HepG2 (cell line): ENCODE data around the gene SUOX. TPM values are rescaled to one million over a fixed set of nuclear protein-coding genes. Genes with fewer than 3 reads are reported as not detected.

Experiments used
- ATAC-seq: fragments of 200-7000 bp; cut with Tn5 transposase; 3 replicates; pipeline ENCODE4 v1.9.1; 2020; ENCODE audit warnings: mild to moderate bottlenecking, moderate library complexity
- BruUV-seq: library from RNA; stranded (reverse); fragments of 400-500 nt; replicated peaks from 2 replicates; lab custom pipeline; 2021; lab: Mats Ljungman, UMichigan
- CTCF ChIA-PET: fragments of 300-600 bp; formaldehyde crosslinking; extraction: SDS; loops from one replicate; lab custom pipeline; 2021; ENCODE audit warnings: low total read pairs, inconsistent platforms, low intra/inter-chr PET ratio; lab: Yijun Ruan, JAX
- POLR2A ChIA-PET: fragments of 350-600 bp; sonication (Branson Sonifier 250); formaldehyde crosslinking; loops from one replicate; lab custom pipeline; 2020; ENCODE audit warnings: antibody characterized with exemption, inconsistent platforms; lab: Yijun Ruan, JAX
- DNase-seq: peaks from one replicate; pipeline ENCODE4 v3.0.0-alpha.2; 2015; ENCODE audit warnings: low spot score
- FAIRE-seq: peaks from 3 replicates; lab custom pipeline; 2011; peaks lifted over from hg19 to GRCh38; lab: Jason Lieb, UNC
- H2AFZ ChIP-seq: one replicate; pipeline ENCODE4 v1.6.1; 2011; ENCODE audit warnings: low read length, inconsistent platforms
- H3K27ac ChIP-seq: fragments of 300-600 bp; 3 replicates; pipeline ENCODE4 v1.8.0; 2011; ENCODE audit warnings: mixed run types, mild to moderate bottlenecking, mixed read lengths, low read length, inconsistent platforms; ENCODE audit not compliant: insufficient read depth; ENCODE audit errors: extremely low read length
- H3K27me3 ChIP-seq, 2 experiments: fragments of 200-600 bp in 1 of 2; 2 replicates in 1 of 2; 3 replicates in 1 of 2; pipeline versions ENCODE4 v1.6.0 to v1.8.0; 2011; ENCODE audit warnings: low read length in 2 of 2, mild to moderate bottlenecking in 2 of 2, moderate library complexity in 2 of 2, inconsistent platforms in 1 of 2; ENCODE audit not compliant: insufficient read depth in 2 of 2, control insufficient read depth in 1 of 2
- H3K36me3 ChIP-seq, 2 experiments: fragments of 200-600 bp in 1 of 2; replicated peaks in 1 of 2; 2 replicates in 1 of 2; 3 replicates in 1 of 2; pipeline versions ENCODE4 v1.5.1 to v1.8.0; 2011; ENCODE audit warnings: low read length in 2 of 2, inconsistent platforms in 1 of 2; ENCODE audit not compliant: insufficient read depth in 2 of 2, control insufficient read depth in 1 of 2
- H3K4me1 ChIP-seq: 2 replicates; pipeline ENCODE4 v1.5.1; 2012; ENCODE audit warnings: low read length, inconsistent platforms; ENCODE audit not compliant: insufficient read depth
- H3K4me2 ChIP-seq: 2 replicates; pipeline ENCODE4 v1.6.0; 2011; ENCODE audit warnings: low read depth, low read length, inconsistent platforms
- H3K4me3 ChIP-seq, 3 experiments: fragments of 200-600 bp in 1 of 3; sonication (generic), shearing (Covaris generic) in 1 of 3; replicated peaks in 1 of 3; 2 replicates each; pipeline ENCODE4 v1.5.1; 2011 to 2016; ENCODE audit warnings: low read length in 3 of 3, inconsistent platforms in 2 of 3, low read depth in 2 of 3, mild to moderate bottlenecking in 2 of 3, control low read depth in 1 of 3, mixed read lengths in 1 of 3; ENCODE audit not compliant: insufficient read depth in 1 of 3
- H3K79me2 ChIP-seq: one replicate; pipeline ENCODE4 v1.6.1; 2011; ENCODE audit warnings: low read length, inconsistent platforms; ENCODE audit not compliant: insufficient read depth
- H3K9ac ChIP-seq: 2 replicates; pipeline ENCODE4 v1.6.0; 2011; ENCODE audit warnings: mild to moderate bottlenecking, low read depth, low read length, inconsistent platforms; ENCODE audit not compliant: insufficient read depth
- H3K9me3 ChIP-seq: 2 replicates; pipeline ENCODE4 v1.5.1; 2012; ENCODE audit warnings: mild to moderate bottlenecking, low read length
- H4K20me1 ChIP-seq: 2 replicates; pipeline ENCODE4 v1.6.0; 2011; ENCODE audit warnings: inconsistent platforms, mild to moderate bottlenecking, low read length, moderate library complexity; ENCODE audit not compliant: insufficient read depth
- CHD4 ChIP-seq: fragments of 200-600 bp; sonication (generic); IDR thresholded peaks from 2 replicates; pipeline ENCODE4 v1.7.0; 2017; ENCODE audit warnings: mild to moderate bottlenecking, low read length, borderline replicate concordance
- CREB1 ChIP-seq, 2 experiments: fragments of 450-650 bp in 1 of 2; IDR thresholded peaks; 2 replicates each; pipeline ENCODE4 v1.6.1; 2016 to 2017; ENCODE audit warnings: control low read depth in 1 of 2, mild to moderate bottlenecking in 1 of 2, missing compliant biosample characterization in 1 of 2, missing genetic modification characterization in 1 of 2
- CREB3 ChIP-seq: sonication (generic); formaldehyde crosslinking; IDR thresholded peaks from 2 replicates; pipeline ENCODE4 v1.5.0; 2020; ENCODE audit warnings: missing genetic modification reagents
- KDM4B ChIP-seq: sonication (generic); formaldehyde crosslinking; IDR thresholded peaks from 2 replicates; pipeline ENCODE4 v1.4.0; 2020; ENCODE audit warnings: missing genetic modification reagents
- NR0B2 ChIP-seq: sonication (generic); formaldehyde crosslinking; IDR thresholded peaks from 2 replicates; pipeline ENCODE4 v1.4.0; 2020; ENCODE audit warnings: mild to moderate bottlenecking, missing genetic modification reagents
- POLR2A ChIP-seq, 2 experiments: IDR thresholded peaks; 2 replicates each; pipeline ENCODE4 v1.6.1; 2011; ENCODE audit warnings: low read depth in 2 of 2, low read length in 2 of 2, mild to moderate bottlenecking in 1 of 2, moderate library complexity in 1 of 2; ENCODE audit not compliant: insufficient read depth in 1 of 2
- TOE1 ChIP-seq: sonication (generic); formaldehyde crosslinking; IDR thresholded peaks from 2 replicates; pipeline ENCODE4 v1.4.0; 2020; ENCODE audit warnings: mild to moderate bottlenecking, missing genetic modification reagents
- USF2 ChIP-seq, 2 experiments: sonication (generic) in 1 of 2; formaldehyde crosslinking in 1 of 2; IDR thresholded peaks; 2 replicates each; pipeline versions ENCODE4 v1.5.1 to v1.6.1; 2011 to 2020; ENCODE audit warnings: borderline replicate concordance in 1 of 2, low read depth in 1 of 2, low read length in 1 of 2, mild to moderate bottlenecking in 1 of 2, missing genetic modification reagents in 1 of 2, moderate library complexity in 1 of 2
- ZNF468 ChIP-seq: sonication (generic); formaldehyde crosslinking; IDR thresholded peaks from 2 replicates; pipeline ENCODE4 v1.8.0; 2022; ENCODE audit warnings: mild to moderate bottlenecking, moderate library complexity, missing genetic modification reagents
- ZNF775 ChIP-seq: sonication (generic); formaldehyde crosslinking; IDR thresholded peaks from 2 replicates; pipeline ENCODE4 v1.4.0; 2020; ENCODE audit warnings: missing genetic modification reagents, mild to moderate bottlenecking, moderate library complexity, borderline replicate concordance
- WGBS: methylation state at CpG from one replicate; pipeline ENCODE4 v1.1.6; 2017; ENCODE audit warnings: low lambda C conversion rate; 5-methylcytosine and 5-hydroxymethylcytosine counted together
- in situ Hi-C: cut with HindIII; loops from 2 replicates; pipeline ENCODE4 v1.10.0; 2017; ENCODE audit warnings: low pct_unique_long_range_greater_than_20kb; ENCODE audit not compliant: extremely low pct_ligation_motif_present
- intact Hi-C: fragments of 100-400 bp; cut with micrococcal nuclease; formaldehyde crosslinking; loops from one replicate; pipeline ENCODE4 v1.10.0; 2022; ENCODE audit not compliant: unreplicated experiment
- polyA plus RNA-seq, 8 experiments: library from polyadenylated mRNA; depleted of rRNA in 3 of 8; stranded (reverse) in 7 of 8; unstranded in 1 of 8; fragments of >200 nt; fragmentation: Illumina TruSeq in 4 of 8; extraction: Trizol in 4 of 8; gene quantifications; 2 replicates each; pipeline versions ENCODE4 v1.2.1 to v1.2.3, GENCODE V29; 2011 to 2016; ENCODE audit warnings: low read depth in 4 of 8, missing spikeins in 1 of 8, mixed read lengths in 1 of 8; ENCODE audit not compliant: insufficient read depth in 1 of 8
- total RNA-seq, 5 experiments: library from RNA; depleted of rRNA; stranded (reverse); fragments of >200 nt; fragmentation: Illumina TruSeq; extraction: Trizol; gene quantifications; 2 replicates each; pipeline ENCODE4 v1.2.3, GENCODE V29; 2016; ENCODE audit warnings: low read depth in 1 of 5
- TF ChIP-seq, protein P1 (sequence below): sonication (generic); formaldehyde crosslinking; IDR thresholded peaks from 2 replicates; pipeline ENCODE4 v1.8.1; 2023; ENCODE audit warnings: mild to moderate bottlenecking, inconsistent platforms, moderate library complexity, missing genetic modification reagents, borderline replicate concordance
- TF ChIP-seq, protein P2 (sequence below): sonication (generic); formaldehyde crosslinking; IDR thresholded peaks from 2 replicates; pipeline ENCODE4 v1.4.0; 2020; ENCODE audit warnings: missing genetic modification reagents, borderline replicate concordance

SUOX gene
- total and polyA plus RNA-seq, 2 of the 13 experiments (the other 11 are each of a cell fraction or from before 2014, with no cell fraction given) = 23.9 to 25.9 TPM

GRCh38 chr12:55972911-55973598, 24.0 kb upstream of the SUOX start:
- 8% methylated on average over 18 of the region's 18 CpGs for WGBS
- Histone ChIP-seq H3K27me3 (no peaks in the 10 kb centered on the region), H3K27ac (peak overlapping the region; percentile 79), H3K36me3 (peaks cover 2 to 23% of the 10 kb centered on the region in 2 experiments), H4K20me1 (no peaks in the 10 kb centered on the region), H2AFZ (no peak overlapping the region), H3K79me2 (peaks cover 32% of the 10 kb centered on the region), H3K4me2 (peak overlapping the region; percentile 86), H3K9me3 (no peaks in the 10 kb centered on the region), H3K4me3 (peak overlapping the region; percentile 63 to 88 (median 75)), H3K9ac (peak overlapping the region; percentile 79), H3K4me1 (peaks cover 51% of the 10 kb centered on the region)
- intact Hi-C loops (no loop called here), in situ Hi-C loops (loop anchor here (10.0 kb wide), 1 partner anchor 62 kb away; no protein-coding TSS in a partner anchor)
- ATAC-seq (no peak), FAIRE-seq (peak; percentile 56), DNase-seq (no peak)
- POLR2A ChIA-PET = interaction anchor here (0.6 to 3.2 kb wide), 33 partner anchors 11 to 387 kb away, joined by 3 to 60 read pairs (median 8); partner anchors contain the start of genes BLOC1S1, CD63, DNAJC14 and ERBB3
- CTCF ChIA-PET = interaction anchor here (1.5 kb wide), 1 partner anchor 17 kb away, joined by 4 read pairs; no protein-coding TSS in a partner anchor
- TSS peak; percentile 98 for BruUV-seq
- TF ChIP-seq TOE1 (CRISPR knock-in tag) (0 out of 2 replicates have a peak, but pooled peaks have one; percentile 13), CHD4 (peak; percentile 46; the same call in 1 of the 2 replicates), USF2 (IDR thresholded peaks at IDR 0.05; ENCODE audit: low read depth, low read length) (no peak), USF2 (CRISPR knock-in tag; IDR thresholded peaks at IDR 0.05; ENCODE audit: borderline replicate concordance) (no peak), CREB1 (IDR thresholded peaks at IDR 0.05) (no peak), CREB1 (CRISPR knock-in tag; IDR thresholded peaks at IDR 0.05) (no peak), NR0B2 (CRISPR knock-in tag) (no peak), ZNF775 (CRISPR knock-in tag) (no peak), KDM4B (CRISPR knock-in tag) (0 out of 2 replicates have a peak, but pooled peaks have one; percentile 21), ZNF468 (CRISPR knock-in tag) (0 out of 2 replicates have a peak, but pooled peaks have one; percentile 41), CREB3 (no peak), POLR2A (IDR thresholded peaks at IDR 0.05; ENCODE audit: insufficient read depth in 1 of 2, low read depth in 2 of 2, low read length in 2 of 2) (peak in 1 of 2 experiments; percentile 37; a peak in 1 of 4 replicates)
- TF ChIP-seq, protein P1, sequence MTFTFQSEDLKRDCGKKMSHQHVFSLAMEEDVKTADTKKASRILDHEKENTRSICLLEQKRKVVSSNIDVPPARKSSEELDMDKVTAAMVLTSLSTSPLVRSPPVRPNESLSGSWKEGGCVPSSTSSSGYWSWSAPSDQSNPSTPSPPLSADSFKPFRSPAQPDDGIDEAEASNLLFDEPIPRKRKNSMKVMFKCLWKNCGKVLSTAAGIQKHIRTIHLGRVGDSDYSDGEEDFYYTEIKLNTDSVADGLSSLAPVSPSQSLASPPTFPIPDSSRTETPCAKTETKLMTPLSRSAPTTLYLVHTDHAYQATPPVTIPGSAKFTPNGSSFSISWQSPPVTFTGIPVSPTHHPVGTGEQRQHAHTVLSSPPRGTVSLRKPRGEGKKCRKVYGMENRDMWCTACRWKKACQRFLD (CRISPR knock-in tag) = no peak
- TF ChIP-seq, protein P2, sequence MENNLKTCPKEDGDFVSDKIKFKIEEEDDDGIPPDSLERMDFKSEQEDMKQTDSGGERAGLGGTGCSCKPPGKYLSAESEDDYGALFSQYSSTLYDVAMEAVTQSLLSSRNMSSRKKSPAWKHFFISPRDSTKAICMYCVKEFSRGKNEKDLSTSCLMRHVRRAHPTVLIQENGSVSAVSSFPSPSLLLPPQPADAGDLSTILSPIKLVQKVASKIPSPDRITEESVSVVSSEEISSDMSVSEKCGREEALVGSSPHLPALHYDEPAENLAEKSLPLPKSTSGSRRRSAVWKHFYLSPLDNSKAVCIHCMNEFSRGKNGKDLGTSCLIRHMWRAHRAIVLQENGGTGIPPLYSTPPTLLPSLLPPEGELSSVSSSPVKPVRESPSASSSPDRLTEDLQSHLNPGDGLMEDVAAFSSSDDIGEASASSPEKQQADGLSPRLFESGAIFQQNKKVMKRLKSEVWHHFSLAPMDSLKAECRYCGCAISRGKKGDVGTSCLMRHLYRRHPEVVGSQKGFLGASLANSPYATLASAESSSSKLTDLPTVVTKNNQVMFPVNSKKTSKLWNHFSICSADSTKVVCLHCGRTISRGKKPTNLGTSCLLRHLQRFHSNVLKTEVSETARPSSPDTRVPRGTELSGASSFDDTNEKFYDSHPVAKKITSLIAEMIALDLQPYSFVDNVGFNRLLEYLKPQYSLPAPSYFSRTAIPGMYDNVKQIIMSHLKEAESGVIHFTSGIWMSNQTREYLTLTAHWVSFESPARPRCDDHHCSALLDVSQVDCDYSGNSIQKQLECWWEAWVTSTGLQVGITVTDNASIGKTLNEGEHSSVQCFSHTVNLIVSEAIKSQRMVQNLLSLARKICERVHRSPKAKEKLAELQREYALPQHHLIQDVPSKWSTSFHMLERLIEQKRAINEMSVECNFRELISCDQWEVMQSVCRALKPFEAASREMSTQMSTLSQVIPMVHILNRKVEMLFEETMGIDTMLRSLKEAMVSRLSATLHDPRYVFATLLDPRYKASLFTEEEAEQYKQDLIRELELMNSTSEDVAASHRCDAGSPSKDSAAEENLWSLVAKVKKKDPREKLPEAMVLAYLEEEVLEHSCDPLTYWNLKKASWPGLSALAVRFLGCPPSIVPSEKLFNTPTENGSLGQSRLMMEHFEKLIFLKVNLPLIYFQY = no peak; the same call in 1 of the 2 replicates
